ENCODE results near the gene FCGR3A.
"Not testable (repeated sequence)": the region's sequence is repeated elsewhere in the genome, so short reads cannot be mapped to it uniquely, and the experiment has no call there.

DNA sequence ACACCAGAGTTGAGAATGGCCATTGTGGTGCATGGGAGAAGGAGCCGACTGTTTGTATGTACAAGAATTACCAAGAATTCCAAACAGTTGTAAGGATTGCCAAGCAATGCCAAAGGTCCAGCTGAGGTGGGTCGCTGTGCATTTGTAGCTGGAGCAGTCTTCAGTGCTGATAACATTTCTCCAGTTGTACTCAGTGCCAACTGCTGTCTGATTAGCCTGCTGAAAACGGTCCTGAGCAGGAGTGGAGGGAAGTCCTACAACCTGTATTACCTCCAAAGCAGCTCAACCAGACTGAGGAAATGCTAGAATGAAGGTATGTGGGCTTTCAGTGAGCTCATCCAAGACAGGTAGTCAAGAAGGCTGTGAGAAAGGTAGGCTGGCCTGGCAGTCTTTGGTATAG is 6.5 kb upstream of the FCGR3A start:
- not testable (repeated sequence) for TF ChIP-seq EZH2 (IDR thresholded peaks at IDR 0.05; ENCODE audit: low read length, unreplicated experiment); CTCF (conservative IDR thresholded peaks at IDR 0.05; ENCODE audit: low read depth, low read length); EZH2phosphoT487 (IDR thresholded peaks at IDR 0.05; ENCODE audit: borderline replicate concordance, low read length)
